Stimulated activated CD8-positive, alpha-beta memory T cell treated with anti-CD3 and anti-CD28 coated beads, Interleukin-7, amount 100 ng/mL, for 1 hour (primary cell): ENCODE measurements around the gene PSMA8.
A peak's percentile ranks its signal among the peaks of the same experiment; 100 is the strongest.
"Not testable (repeated sequence)": the region's sequence is repeated elsewhere in the genome, so short reads cannot be mapped to it uniquely, and the experiment has no call there.

Experiments used
- DNase-seq, 2 donors: peaks; one replicate each; pipeline ENCODE4 v3.0.0-alpha.2; 2020; ENCODE audit warnings: low read depth in 2 of 2

PSMA8 gene

DNA sequence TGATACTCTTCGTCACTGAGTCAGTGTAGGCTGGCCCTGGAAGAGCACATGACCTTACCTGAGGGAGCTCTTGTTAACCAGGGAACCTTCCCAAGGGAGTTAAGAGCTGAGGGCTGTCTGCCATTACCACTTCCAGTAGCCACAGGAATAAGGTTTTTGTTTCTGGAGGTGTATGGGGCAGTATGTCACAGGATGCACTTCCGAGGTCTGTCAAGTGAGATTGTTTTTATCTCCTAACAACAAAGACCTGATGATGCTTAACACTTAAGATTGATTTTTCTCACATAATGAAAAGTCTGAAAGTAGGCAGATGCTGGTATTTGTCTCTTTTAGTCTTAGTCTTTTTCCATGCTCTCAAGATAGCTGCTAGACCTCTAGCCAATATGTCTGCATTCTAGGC is 41.8 kb downstream of the PSMA8 start:
- no peak for DNase-seq

DNA sequence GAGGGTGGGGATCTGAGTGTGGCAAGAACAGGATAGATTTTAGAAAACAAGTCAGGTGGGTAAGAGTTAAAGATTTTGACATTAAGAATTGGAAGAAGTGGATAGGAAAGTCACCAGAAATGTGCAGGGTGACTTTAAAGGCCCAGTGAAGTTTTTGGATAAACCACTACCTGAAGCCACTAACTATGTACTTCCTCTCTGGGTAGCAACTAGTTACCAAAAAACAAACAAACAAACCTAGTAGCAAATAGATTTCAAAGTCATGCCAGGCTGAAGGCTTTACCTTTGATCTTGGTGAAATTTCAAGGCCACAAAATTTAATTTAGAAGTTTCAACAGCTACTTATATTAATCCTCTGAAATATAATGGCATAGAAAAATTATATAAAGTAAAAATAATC is 42.5 kb downstream of the PSMA8 start:
- DNase-seq = no peak

GRCh38 chr18:26181343-26181826 is 47.7 kb downstream of the PSMA8 start:
- DNase-seq = no peak

GRCh38 chr18:26183395-26184112 is 49.9 kb downstream of the PSMA8 start:
- no peak for DNase-seq

- no peak for DNase-seq
Measured at GRCh38 chr18:26185267-26185666, 51.6 kb downstream of the PSMA8 start.

GRCh38 chr18:26190506-26190905 is 56.8 kb downstream of the PSMA8 start:
- peak in 1 of 2 donors; percentile 2 for DNase-seq

DNA sequence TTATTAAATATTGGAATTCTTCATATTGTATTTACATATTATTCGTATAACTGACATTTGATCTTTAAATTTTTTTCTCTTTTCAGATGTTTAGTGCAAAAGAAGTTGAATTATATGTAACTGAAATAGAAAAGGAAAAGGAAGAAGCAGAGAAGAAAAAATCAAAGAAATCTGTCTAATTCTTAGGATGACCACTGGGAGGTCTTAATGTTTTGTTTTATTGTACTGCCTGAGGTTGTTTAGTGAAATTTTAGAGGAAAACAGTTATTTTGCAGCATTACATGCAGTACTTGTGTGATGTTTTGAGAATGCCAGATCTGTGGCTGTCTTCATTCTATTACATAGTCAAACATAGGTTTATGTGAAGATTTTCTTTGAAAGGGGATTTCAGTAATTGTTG is 58.6 kb downstream of the PSMA8 start:
- DNase-seq = no peak

DNA sequence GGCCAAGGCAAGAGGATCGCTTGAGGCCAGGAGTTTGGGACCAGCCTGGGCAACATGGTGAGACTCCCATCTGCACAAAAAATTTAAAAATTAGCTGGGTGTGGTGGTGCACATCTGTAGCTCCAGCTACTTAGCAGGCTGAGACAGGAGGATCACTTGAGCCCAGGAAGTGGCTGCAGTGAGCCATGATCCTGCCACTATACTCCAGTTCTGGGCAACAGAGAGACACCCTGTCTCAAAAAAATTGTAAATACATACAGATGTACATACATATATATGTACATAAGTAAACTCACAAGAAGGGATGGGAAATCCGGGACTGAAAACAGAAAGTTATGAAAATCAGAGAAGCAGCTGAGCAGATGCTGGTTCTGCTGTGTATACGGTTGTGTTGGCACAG is 62.9 kb downstream of the PSMA8 start:
- DNase-seq = no peak

DNA sequence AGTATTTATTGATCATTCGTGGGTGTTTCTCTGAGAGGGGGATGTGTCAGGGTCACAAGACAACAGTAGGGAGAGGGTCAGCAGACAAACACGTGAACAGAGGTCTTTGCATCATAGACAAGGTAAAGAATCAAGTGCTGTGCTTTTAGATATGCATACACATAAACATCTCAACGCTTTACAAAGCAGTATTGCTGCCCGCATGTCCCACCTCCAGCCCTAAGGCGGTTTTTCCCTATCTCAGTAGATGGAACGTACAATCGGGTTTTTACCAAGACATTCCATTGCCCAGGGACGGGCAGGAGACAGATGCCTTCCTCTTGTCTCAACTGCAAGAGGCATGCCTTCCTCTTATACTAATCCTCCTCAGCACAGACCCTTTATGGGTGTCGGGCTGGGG is 68.3 kb downstream of the PSMA8 start:
- not testable (repeated sequence) for DNase-seq

DNA sequence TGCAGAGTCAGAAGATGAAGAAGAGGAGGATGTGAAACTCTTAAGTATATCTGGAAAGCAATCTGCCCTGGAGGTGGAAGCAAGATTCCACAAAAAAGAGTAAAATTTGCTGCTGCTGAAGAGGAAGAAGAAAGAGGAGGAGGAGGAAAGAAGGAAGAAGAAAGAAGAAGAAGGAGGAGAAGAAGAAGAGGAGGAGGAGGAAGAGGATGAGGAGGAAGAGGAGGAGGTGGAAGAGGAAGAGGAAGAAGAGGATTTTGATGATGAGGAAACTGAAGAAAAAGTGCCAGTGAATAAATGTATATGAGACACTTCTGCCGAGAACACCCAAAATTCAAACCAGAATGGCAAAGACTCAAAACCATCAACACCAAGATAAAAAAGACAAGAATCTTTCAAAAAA is 71.6 kb downstream of the PSMA8 start:
- DNase-seq = no peak

GRCh38 chr18:26206488-26206887 is 72.8 kb downstream of the PSMA8 start:
- DNase-seq = no peak

DNA sequence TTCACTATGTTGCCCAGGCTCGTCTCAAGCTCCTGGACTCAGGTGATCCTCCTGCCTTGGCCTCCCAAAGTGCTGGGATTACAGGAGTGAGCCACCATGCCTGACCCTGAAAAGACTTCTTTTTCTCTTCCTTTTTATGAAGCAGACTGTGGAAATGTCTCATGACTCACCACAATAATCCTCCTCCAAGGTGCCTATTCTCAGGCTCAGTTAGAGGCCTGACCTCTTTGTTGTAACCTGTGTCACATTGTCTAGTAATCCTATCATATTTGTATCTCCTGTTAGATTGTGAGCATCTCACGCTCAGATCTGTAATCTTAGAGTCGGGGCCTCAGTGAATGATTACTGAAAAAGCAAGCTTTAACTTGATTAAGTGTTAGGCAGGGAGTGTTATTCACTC is 74.3 kb downstream of the PSMA8 start:
- no peak for DNase-seq

DNA sequence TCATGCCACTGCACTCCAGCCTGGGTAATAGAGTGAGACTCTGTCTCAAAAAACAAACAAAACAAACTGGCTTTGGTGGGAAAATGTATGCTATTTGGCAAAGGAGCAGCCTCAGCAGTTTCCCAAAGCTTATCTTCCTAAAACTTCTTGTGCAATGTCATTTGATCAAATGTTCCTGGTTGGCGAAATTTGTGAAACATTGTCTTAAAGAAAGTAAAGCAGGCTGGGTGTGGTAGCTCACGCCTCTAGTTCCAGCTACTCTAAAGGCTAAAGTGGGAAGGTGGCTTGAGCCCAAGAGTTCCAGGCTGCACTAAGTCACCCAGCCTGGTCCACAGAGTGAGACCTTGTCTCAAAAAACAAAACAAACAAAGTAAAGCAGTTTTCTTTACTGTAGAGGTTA is 75.3 kb downstream of the PSMA8 start:
- no peak for DNase-seq

DNA sequence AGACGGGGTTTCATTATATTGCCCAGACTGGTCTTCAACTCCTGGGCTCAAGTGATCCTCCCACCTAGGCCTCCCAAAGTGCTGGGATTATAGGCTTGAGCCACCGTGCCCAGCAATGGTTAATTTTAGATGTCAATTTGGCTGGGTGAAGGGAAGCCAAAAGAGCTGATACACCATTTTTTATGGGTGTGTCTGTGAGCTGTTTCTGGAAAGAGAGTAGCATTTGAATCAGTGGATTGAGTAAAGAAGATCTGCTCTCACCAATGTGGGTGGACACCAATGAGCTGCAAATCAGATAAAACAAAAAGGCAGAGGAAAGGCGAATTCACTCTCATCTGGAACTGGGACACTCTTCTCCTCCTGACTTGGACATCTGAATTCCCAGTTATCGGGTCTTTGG is 76.5 kb downstream of the PSMA8 start:
- DNase-seq = no peak

- peak in 1 of 2 donors; percentile 1 for DNase-seq
Measured at GRCh38 chr18:26215247-26215970, 81.7 kb downstream of the PSMA8 start.

GRCh38 chr18:26225022-26225693 is 91.5 kb downstream of the PSMA8 start:
- no peak for DNase-seq

DNA sequence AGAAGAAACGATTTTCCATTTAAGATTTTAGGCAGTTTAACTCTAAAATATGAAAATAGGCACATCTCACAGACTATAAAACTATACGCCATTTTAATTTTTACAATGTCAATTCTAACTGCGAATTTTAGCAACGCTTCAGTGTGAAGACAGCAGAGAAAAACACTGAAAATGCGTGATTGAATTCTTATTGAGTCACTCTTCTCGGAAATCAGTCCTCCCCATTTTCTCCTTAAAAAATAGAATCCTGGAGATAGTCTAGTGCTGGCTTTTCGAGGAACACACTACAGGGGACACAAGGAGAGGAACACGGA is 92.2 kb downstream of the PSMA8 start:
- DNase-seq = no peak

GRCh38 chr18:26226229-26227050 is 92.8 kb downstream of the PSMA8 start, which contains the start of gene TAF4B:
TSS of gene TAF4B (plus strand) at chr18:26226445. CDS start at chr18:26226934, 489 bp downstream.
- DNase-seq = peak; percentile 83 to 89

DNA sequence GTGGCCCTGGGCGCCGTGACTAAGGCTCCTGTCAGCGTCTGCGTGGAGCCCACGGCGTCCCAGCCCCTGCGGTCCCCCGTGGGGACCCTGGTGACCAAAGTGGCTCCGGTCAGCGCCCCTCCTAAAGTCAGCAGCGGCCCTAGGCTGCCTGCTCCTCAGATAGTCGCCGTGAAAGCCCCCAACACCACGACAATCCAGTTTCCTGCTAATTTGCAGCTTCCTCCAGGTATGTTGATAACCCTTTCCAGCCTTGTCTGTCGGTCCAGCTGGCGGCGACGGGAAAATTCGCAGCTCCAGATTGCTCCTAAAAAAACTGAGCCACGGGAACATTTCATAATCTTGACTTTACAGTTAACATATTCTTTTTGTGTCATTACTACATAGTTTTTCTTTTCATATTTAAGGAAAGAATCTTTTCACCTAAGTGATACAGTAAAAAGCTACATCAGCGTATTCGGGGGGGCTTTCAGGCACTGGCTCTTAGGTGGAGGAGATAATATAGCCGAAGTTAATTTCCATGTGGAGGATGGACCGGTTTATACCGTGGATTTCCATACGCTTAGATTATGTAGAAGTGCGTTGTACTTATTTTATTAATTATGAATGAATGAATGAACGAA is 93.5 kb downstream of the PSMA8 start:
- DNase-seq = no peak

DNA sequence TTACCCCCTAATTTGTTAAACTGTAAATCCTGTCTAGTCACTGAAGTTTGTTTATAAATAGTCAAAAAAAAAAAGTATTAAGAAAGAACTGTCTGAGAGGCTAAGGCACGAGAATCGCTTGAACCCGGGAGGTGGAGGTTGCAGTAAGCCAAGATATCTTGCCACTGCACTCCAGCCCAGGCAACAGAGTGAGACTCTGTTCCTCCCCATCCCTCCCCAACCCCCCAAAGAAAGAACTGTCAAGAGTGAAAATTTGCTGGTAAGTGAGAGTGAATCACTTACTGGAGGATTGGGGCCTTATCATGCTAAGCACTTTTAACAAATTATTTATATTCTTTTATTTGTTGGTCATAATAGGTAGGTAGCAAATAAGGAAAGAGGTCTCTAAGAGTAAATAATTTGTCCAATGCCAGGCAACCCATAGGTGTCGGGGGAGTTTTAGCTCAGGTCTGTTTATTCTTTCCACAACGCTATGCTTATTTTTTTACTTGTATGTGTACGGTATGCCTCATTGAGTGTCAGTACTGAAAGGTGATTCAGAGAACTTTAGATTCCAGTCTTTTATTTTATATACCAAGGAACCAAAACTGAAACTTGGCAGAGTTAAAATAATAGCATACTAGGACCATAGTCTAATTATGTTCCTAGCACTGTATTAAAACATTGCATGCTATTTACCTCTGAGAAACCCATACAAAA is 95.0 kb downstream of the PSMA8 start:
- DNase-seq = no peak

GRCh38 chr18:26230497-26230896 is 96.8 kb downstream of the PSMA8 start:
- DNase-seq = no peak
